ENCODE results near the gene CALU.
A peak's percentile ranks its signal among the peaks of the same experiment; 100 is the strongest.

CALU gene

DNA sequence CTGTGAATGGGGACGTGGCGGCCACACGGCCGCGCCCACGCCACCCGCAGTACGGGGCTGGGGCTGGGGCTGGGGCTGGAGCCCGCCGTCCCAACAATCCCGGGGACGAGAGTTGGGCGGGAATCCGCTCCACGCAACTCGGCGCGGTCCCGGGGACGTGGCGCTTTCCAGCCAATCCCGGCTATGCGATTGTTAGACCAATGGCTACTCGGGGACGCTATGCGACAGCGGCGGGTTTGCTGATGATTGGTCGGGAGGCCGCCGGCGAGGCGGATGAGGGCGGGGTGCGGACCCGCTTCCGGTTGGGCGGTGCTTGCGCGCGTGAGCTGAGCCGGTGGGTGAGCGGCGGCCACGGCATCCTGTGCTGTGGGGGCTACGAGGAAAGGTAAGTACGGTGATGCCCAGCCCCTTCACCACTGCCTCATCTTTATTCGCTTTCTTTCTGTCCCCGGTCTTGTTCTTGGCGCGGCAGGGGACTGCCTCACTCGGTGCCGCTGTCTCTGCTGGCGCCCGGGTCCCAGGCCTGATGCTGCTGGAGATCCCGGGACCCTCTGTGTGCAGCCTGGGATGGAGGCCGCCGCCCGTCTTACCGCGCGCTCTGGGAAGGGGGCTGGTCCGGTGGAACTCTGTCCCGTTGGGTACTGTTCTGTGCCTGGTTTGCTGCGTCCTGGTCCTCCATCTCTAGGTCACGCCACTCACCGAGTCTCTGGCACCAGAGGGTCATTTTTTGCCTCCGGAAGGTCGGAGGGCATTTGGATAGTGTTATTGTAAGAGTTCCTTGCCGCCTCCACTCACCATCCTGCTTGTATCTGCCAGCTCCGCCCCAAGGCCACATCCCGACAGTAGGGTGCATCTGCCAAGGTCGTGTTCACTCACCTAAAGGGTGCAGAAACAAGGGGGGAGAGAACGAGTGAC is at the start of gene CALU:
Gene CALU (plus strand): TSS at position 312 of the 915 bp plus-strand sequence. CDS start 9,225 bp downstream, outside the sequence.
- DNase-seq = peak; percentile 92 to 93

DNA sequence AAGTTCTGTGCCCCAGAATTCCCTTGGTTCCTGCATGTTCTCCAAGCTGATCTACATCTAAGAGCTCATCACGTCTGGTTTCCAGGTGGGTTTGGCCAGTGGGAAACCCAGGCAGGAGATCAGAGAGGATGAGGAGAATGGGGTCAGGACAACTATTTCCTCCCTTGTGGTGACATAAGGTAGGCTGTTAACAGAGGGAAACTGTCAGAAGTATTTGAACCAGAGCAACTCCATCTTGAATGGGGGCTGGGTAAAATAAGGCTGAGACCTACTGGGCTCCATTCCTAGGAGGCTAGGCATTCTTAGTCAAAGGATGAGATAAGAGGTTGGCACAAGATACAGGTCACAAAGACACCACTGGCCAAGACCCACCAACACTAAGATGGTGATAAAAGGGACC is 47.9 kb upstream of the CALU start:
- no peak for DNase-seq

DNA sequence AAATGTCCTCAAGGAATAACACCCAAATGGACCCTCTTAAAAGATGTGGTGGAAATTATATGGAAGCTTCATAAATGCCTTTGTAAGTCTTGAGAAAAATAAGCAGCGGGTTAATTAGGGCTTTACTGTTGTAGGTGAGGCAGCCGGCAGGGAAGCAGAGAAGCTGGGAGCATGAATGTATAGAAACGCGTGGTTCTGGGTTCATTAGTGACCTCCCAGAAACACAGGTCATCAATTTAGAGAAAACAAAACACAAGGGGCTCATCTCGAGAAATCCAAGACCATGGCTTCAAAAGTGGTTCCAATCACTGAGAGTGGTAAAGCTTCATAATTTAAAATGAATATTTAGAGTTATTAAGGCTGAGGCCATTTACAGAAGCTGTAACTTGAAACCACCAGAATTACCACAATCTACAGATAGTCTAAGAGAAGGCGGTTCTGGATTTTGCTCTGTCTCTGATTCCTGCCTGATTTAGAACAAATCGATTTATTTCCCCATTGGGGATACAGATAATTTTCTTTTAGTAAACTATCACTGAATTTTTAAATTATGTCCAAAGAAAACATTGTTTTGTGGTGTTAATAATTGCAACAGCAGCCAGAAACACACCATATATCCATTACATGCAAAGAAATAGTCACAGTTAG is 46.4 kb upstream of the CALU start:
- DNase-seq = no peak

DNA sequence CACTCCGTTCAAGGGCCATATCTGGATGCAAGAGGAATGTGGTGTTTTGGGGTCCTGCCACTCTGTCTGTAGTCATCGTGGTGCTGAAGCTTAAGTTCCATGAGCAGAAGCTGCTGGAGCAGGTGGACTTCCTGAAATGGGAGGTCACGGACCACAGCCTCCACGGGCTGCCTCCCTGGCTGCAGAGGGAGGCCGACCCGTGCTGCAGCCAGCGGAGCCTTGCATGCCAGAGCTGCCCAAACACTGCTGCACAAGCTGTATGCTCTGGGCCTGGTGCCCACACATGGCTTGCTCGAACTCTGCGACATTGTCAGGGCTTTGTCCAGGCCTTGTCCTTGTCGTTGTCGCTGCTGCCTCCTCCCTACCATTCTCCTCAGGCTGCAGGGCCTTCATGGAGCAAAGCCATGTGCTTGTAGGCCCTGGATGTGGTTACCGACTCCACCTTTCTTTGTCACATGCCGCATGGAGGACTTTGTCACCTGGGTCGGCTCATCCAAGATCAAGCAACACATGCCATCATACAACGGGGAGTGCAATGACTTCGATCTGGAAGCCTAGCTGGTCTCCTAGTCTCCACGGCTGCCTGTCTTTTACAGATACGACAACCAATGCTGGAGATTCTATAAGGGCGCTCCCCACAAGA is 45.7 kb upstream of the CALU start:
- no peak for DNase-seq

DNA sequence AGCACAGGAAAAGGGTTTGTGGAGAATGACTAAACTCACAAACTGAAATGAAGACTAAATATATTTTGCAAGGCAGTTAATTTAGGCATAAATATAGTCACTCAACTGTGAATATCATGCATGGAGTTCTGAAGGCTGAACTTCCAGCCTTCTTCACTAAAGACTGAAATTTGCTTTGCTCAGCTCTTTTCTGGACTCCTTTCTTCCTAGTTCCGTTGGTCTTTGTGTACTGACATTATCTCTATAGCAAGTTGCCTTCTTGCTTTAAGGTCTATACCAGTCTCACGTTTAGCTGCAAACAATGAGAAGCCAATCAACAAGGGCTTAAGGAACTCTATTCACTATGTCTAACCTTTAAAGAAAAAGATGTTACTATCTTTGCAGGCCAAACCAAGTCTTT is 44.4 kb upstream of the CALU start:
- DNase-seq = no peak

GRCh38 chr7:128697302-128697905 is 41.8 kb upstream of the CALU start:
- peak; percentile 42 to 72 for DNase-seq

GRCh38 chr7:128699196-128699712 is 39.9 kb upstream of the CALU start:
- no peak for DNase-seq

GRCh38 chr7:128699895-128700294 is 39.3 kb upstream of the CALU start:
- DNase-seq = no peak

- DNase-seq = no peak
Measured at GRCh38 chr7:128701062-128701785, 37.9 kb upstream of the CALU start.

GRCh38 chr7:128703609-128704241 is 35.4 kb upstream of the CALU start:
- DNase-seq = no peak

DNA sequence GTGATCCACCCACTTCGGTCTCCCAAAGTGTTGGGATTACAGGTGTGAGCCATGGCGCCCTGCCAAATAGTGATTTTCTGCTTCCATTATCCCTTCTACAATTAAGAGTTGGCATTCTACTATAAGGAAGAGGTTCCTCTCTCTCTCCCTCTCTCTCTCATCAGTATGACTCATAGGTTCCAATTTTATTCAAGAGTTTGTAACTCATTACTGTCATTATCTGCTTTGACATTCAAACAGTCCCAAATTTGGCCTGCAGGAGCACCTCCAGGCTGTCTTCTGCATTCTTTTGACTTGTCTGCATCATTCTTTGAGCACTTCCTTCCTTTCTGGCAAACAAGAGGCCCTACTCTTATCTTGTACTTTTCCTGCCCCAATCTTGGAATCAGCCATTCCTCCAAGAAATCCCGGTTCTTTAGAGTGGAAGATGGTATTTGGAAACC is 33.2 kb upstream of the CALU start:
- no peak for DNase-seq

DNA sequence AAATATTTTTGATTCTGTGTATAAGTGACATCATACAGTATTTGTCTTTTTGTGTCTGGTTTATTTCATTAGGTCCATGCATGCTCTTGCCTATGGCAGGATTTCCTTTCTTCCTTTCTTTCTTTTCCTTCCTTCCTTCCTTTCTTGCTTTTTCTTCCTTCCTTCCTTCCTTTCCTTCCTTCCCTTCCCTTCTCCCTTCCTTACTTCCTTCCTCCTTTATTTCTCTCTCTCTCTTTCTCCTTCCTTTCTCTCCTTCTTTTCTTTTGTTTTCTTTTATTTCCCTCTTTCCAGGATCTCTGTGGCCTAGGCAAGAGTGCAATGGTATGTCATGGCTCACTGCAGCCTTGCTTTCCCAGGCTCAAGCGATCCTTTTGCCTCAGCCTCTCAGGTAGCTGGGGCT is 31.4 kb upstream of the CALU start:
- DNase-seq = no peak

GRCh38 chr7:128708235-128708634 is 30.9 kb upstream of the CALU start:
- no peak for DNase-seq

- no peak for DNase-seq
Measured at GRCh38 chr7:128708824-128709223, 30.3 kb upstream of the CALU start.

GRCh38 chr7:128710481-128710880 is 28.7 kb upstream of the CALU start:
- DNase-seq = peak in 1 of 2 donors; percentile 24

DNA sequence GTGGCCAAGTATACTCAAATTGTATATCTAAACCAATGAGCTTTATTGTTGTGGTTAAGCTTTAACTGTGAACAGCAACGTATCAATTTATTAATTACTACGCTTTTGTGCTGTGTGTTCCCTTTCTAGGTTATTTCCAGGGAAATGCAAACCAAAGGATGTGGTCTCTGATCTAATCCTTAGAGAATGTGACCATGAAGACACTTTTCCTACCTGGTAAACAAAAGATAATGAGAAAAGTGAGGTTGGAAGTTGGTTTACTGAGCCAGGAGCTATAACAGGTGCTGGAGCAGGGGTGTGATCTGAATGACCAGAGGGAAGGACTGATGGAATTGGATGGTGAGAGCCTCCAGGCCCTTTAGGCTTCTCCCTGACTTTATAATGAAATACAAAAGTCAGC is 25.4 kb upstream of the CALU start:
- no peak for DNase-seq

DNA sequence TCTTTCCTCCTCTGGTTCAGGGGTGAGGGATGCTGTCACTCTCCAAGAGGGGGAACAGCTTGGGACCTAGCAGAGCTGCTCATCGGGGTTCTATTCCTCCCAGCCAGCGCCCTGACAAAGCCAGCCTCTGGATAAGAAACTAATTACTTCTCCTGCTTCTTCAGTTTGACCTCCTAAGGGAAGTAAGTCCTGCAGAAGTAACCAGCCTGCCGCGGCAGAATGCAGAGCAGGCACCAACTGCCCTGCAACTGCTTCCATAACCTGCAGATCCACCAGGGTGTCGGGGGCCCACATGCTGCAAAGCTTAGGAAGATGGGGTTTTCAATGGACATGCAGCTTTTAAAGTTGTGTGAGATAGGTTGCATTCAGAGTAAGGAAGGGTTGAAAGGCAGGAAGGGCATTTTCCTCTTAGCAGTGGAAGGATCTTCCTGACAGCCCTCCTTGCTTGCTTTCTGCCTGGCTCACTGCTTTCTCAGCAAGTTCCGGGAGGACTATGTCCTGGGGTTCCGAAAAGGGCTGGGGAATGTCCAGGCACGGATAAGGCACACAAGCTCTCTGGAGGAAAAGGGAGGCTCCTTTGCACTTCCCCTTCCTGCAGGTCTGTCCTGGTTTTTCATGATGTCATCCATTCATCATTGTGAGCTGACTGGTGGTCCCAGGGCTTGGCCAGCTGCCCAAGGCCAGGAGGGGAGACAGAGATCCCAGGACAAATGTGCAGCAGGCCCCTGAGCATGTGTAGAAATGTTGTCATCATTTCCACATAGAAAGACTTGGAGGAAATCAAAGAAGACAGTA is 24.3 kb upstream of the CALU start:
- DNase-seq = no peak

- no peak for DNase-seq
Measured at GRCh38 chr7:128718967-128719642, 20.1 kb upstream of the CALU start.

DNA sequence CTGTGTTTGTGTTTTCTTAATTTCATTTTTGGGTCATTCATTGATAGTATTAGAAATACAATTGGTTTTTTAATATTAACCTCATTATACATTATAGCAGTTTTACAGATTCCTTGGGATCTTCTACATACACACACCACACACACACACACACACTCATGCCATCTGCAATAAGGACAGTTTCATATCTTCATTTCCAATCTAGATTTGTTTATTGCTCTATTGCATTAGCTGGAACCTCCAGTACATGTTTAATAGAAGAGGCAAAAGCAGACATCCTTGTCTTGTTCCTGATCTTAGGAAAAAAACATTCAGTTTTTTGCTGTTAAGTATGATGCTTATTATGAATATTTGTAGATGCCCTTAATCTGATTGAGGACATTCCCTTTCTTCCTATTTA is 17.8 kb upstream of the CALU start:
- no peak for DNase-seq

GRCh38 chr7:128724743-128725142 is 14.4 kb upstream of the CALU start:
- no peak for DNase-seq

Data from CD4-positive, alpha-beta T cell treated with Interleukin-4 for 1 hour (primary cell).